Measurements from ENCODE around the gene NFKB1.

DNA sequence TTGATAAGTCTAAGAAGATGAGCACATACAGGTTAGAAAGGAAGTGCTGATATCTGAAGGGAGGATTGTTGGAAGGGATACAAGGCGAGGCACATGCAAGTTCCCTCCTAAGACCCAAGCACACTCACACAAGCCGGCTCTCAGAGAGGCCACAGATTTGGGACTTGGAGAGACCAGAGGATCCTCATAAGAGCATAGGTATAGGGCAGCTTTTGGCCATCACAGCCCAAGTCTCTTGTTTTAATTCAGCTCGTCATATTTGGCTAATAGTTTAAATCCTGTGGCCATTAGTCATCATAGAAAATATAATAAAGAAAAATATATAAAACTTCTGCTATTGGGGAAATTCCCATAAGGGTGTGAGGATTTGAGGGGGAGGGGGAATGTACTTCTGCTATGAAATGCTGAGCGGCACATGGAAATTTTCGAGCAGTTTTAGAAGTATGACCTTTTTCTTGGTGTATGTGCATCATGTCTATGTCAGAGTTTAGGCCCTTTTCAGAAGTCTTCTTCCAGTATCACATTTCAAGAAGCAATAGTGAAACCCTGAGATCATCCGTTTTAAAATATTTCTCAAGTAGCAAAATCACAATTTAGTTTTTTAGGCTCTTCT is 97.7 kb downstream of the NFKB1 start:
- no peak for TF ChIP-seq CTCF (IDR thresholded peaks at IDR 0.05)
- TF ChIP-seq POLR2A (IDR thresholded peaks at IDR 0.05), result no peak

Measured in adrenal gland (tissue), 5 donors.